GM10266 (cell line): Measurements from ENCODE around the gene MEIS2.

ENCODE experiments used
- DNase-seq: peaks from one replicate; pipeline ENCODE4 v3.0.0; 2012; ENCODE audit errors: extremely low spot score
- CTCF ChIP-seq: IDR thresholded peaks from 2 replicates; pipeline ENCODE4 v1.5.1; 2012; ENCODE audit warnings: mild to moderate bottlenecking, low read depth; ENCODE audit not compliant: control insufficient read depth, insufficient read depth; ENCODE audit errors: missing control alignments

MEIS2 gene

GRCh38 chr15:37015451-37015850, 84.9 kb downstream of the MEIS2 start:
- TF ChIP-seq CTCF, result no peak
- DNase-seq, result no peak

- no peak for TF ChIP-seq CTCF
- DNase-seq, result no peak
Observed at GRCh38 chr15:37015035-37015434, 85.3 kb downstream of the MEIS2 start.

- no peak for DNase-seq
- TF ChIP-seq CTCF, result no peak
Observed at GRCh38 chr15:37014566-37014965, 85.8 kb downstream of the MEIS2 start.

GRCh38 chr15:37014137-37014536, 86.2 kb downstream of the MEIS2 start:
- no peak for TF ChIP-seq CTCF
- no peak for DNase-seq

- no peak for TF ChIP-seq CTCF
- no peak for DNase-seq
Observed at GRCh38 chr15:37010595-37010994, 89.8 kb downstream of the MEIS2 start.

- no peak for DNase-seq
- TF ChIP-seq CTCF, result no peak
Observed at GRCh38 chr15:37009288-37009687, 91.1 kb downstream of the MEIS2 start.

GRCh38 chr15:37008205-37008604, 92.1 kb downstream of the MEIS2 start:
- DNase-seq, result no peak
- TF ChIP-seq CTCF, result no peak

GRCh38 chr15:37007301-37007700, 93.0 kb downstream of the MEIS2 start:
- TF ChIP-seq CTCF, result no peak
- DNase-seq, result no peak
